GM12892 (cell line): Measurements from ENCODE around the gene FYB1.

ENCODE experiments used
- POLR2A ChIP-seq: IDR thresholded peaks from 2 replicates; pipeline ENCODE4 v1.6.1; 2011; ENCODE audit warnings: low read depth, low read length, control low read depth
- POLR2AphosphoS5 ChIP-seq: IDR thresholded peaks from 2 replicates; pipeline ENCODE4 v1.6.1; 2011; ENCODE audit warnings: low read depth, low read length, control low read depth

- TF ChIP-seq POLR2AphosphoS5 (no peak), POLR2A (no peak)
Measured at GRCh38 chr5:39113354-39113953, 105.9 kb downstream of the FYB1 start.
